SK-N-SH treated with all-trans-retinoic acid at 6 μM for 48 hours (cell line): ENCODE results near the gene KRTAP12-2.

Experiments used
- ATAC-seq: fragments of 200-7000 bp; cut with Tn5 transposase; 3 replicates; pipeline ENCODE4 v1.9.1; 2020; ENCODE audit warnings: mild to moderate bottlenecking, moderate library complexity
- ARNTL ChIP-seq: fragments of 450-650 bp; formaldehyde crosslinking; IDR thresholded peaks from 2 replicates; pipeline ENCODE4 v1.5.0; 2020; ENCODE audit warnings: low read depth, mild to moderate bottlenecking, moderate library complexity, borderline replicate concordance
- BACH2 ChIP-seq: fragments of 250-450 bp; sonication (Bioruptor Pico); IDR thresholded peaks from 2 replicates; pipeline ENCODE4 v1.9.0; 2021; ENCODE audit warnings: mild to moderate bottlenecking, borderline replicate concordance
- CREB5 ChIP-seq: fragments of 250-450 bp; sonication (Bioruptor Pico); IDR thresholded peaks from 2 replicates; pipeline ENCODE4 v1.5.1; 2020; ENCODE audit warnings: low read depth, mild to moderate bottlenecking, moderate library complexity
- CSDC2 ChIP-seq: fragments of 250-450 bp; sonication (Bioruptor Pico); IDR thresholded peaks from 2 replicates; pipeline ENCODE4 v1.5.0; 2020; ENCODE audit warnings: mild to moderate bottlenecking, moderate library complexity
- CSRNP3 ChIP-seq: fragments of 250-450 bp; sonication (Bioruptor Pico); IDR thresholded peaks from 2 replicates; pipeline ENCODE4 v1.5.1; 2021; ENCODE audit warnings: mild to moderate bottlenecking, moderate library complexity
- ESRRG ChIP-seq: fragments of 250-450 bp; sonication (Bioruptor Pico); IDR thresholded peaks from 2 replicates; pipeline ENCODE4 v1.6.1; 2021; ENCODE audit warnings: mild to moderate bottlenecking
- GLIS3 ChIP-seq: fragments of 250-450 bp; sonication (Bioruptor Pico); IDR thresholded peaks from 2 replicates; pipeline ENCODE4 v1.5.0; 2020; ENCODE audit warnings: mild to moderate bottlenecking, moderate library complexity
- ISL1 ChIP-seq: fragments of 250-450 bp; sonication (Bioruptor Pico); IDR thresholded peaks from 2 replicates; pipeline ENCODE4 v2.1.2; 2022; ENCODE audit warnings: mild to moderate bottlenecking, moderate library complexity
- OSR1 ChIP-seq: fragments of 250-450 bp; sonication (Bioruptor Pico); IDR thresholded peaks from 2 replicates; pipeline ENCODE4 v1.8.0; 2022; ENCODE audit warnings: moderate library complexity, mild to moderate bottlenecking, inconsistent platforms
- PATZ1 ChIP-seq: fragments of 250-450 bp; sonication (Bioruptor Pico); IDR thresholded peaks from 2 replicates; pipeline ENCODE4 v1.8.0; 2020; ENCODE audit warnings: mild to moderate bottlenecking, moderate library complexity, borderline replicate concordance
- POU6F1 ChIP-seq: fragments of 250-450 bp; sonication (Bioruptor Pico); IDR thresholded peaks from 2 replicates; pipeline ENCODE4 v1.8.0; 2021; ENCODE audit warnings: low read depth, mild to moderate bottlenecking, moderate library complexity, borderline replicate concordance
- PPARA ChIP-seq: fragments of 250-450 bp; sonication (Bioruptor Pico); IDR thresholded peaks from 2 replicates; pipeline ENCODE4 v1.5.0; 2020; ENCODE audit warnings: mild to moderate bottlenecking, borderline replicate concordance
- RARB ChIP-seq: fragments of 250-450 bp; sonication (Bioruptor Pico); IDR thresholded peaks from 2 replicates; pipeline ENCODE4 v1.8.0; 2021; ENCODE audit warnings: mild to moderate bottlenecking, moderate library complexity
- TCF4 ChIP-seq: fragments of 250-450 bp; sonication (Bioruptor Pico); IDR thresholded peaks from 2 replicates; pipeline ENCODE4 v1.8.0; 2021; ENCODE audit warnings: mild to moderate bottlenecking, moderate library complexity, borderline replicate concordance
- TOX ChIP-seq: fragments of 250-450 bp; sonication (Bioruptor Pico); IDR thresholded peaks from 2 replicates; pipeline ENCODE4 v1.8.0; 2021; ENCODE audit warnings: mild to moderate bottlenecking, moderate library complexity, borderline replicate concordance
- TSHZ2 ChIP-seq: fragments of 250-450 bp; sonication (Bioruptor Pico); IDR thresholded peaks from 2 replicates; pipeline ENCODE4 v1.5.0; 2020; ENCODE audit warnings: mild to moderate bottlenecking, moderate library complexity
- ZC3H10 ChIP-seq: fragments of 250-450 bp; sonication (Bioruptor Pico); IDR thresholded peaks from 2 replicates; pipeline ENCODE4 v1.5.1; 2021; ENCODE audit warnings: mild to moderate bottlenecking, moderate library complexity
- ZFP3 ChIP-seq: fragments of 250-450 bp; sonication (Bioruptor Pico); IDR thresholded peaks from 2 replicates; pipeline ENCODE4 v1.5.0; 2020; ENCODE audit warnings: mild to moderate bottlenecking, moderate library complexity
- ZFP30 ChIP-seq: fragments of 450-650 bp; formaldehyde crosslinking; IDR thresholded peaks from 2 replicates; pipeline ENCODE4 v1.5.0; 2022; ENCODE audit warnings: mild to moderate bottlenecking, moderate library complexity
- ZNF565 ChIP-seq: fragments of 450-650 bp; formaldehyde crosslinking; conservative IDR thresholded peaks from 2 replicates; pipeline ENCODE4 v1.5.0; 2020; ENCODE audit warnings: low read depth, mild to moderate bottlenecking, moderate library complexity
- ZNF70 ChIP-seq: fragments of 450-650 bp; formaldehyde crosslinking; IDR thresholded peaks from 2 replicates; pipeline ENCODE4 v1.5.0; 2020; ENCODE audit warnings: mild to moderate bottlenecking, moderate library complexity

Gene KRTAP12-2

GRCh38 chr21:44626262-44626661 lies 40.5 kb downstream of the KRTAP12-2 start:
- TF ChIP-seq OSR1 (CRISPR knock-in tag) (no peak), ZNF70 (CRISPR knock-in tag) (no peak), CSDC2 (CRISPR knock-in tag) (no peak), PATZ1 (CRISPR knock-in tag) (no peak), ZFP30 (CRISPR knock-in tag) (no peak), BACH2 (CRISPR knock-in tag) (no peak), TOX (CRISPR knock-in tag) (no peak), POU6F1 (CRISPR knock-in tag) (no peak), ISL1 (no peak), ARNTL (CRISPR knock-in tag) (no peak), ESRRG (CRISPR knock-in tag) (no peak), GLIS3 (CRISPR knock-in tag) (no peak), TSHZ2 (CRISPR knock-in tag) (no peak), ZC3H10 (CRISPR knock-in tag) (no peak), CREB5 (CRISPR knock-in tag) (no peak), TCF4 (CRISPR knock-in tag) (no peak), RARB (CRISPR knock-in tag) (no peak)
- TF ChIP-seq, all 23 proteins: peak for 0
- no peak for ATAC-seq

- ATAC-seq: no peak
- TF ChIP-seq ISL1 (no peak), CSDC2 (CRISPR knock-in tag) (no peak)
Measured at GRCh38 chr21:44625756-44626155, 41.0 kb downstream of the KRTAP12-2 start.

GRCh38 chr21:44623575-44623974 lies 43.2 kb downstream of the KRTAP12-2 start:
- TF ChIP-seq ARNTL (CRISPR knock-in tag) (no peak), ZNF70 (CRISPR knock-in tag) (no peak), CSDC2 (CRISPR knock-in tag) (no peak), ZC3H10 (CRISPR knock-in tag) (no peak), ZNF565 (CRISPR knock-in tag) (no peak), BACH2 (CRISPR knock-in tag) (no peak), CSRNP3 (CRISPR knock-in tag) (no peak), TSHZ2 (CRISPR knock-in tag) (no peak), PPARA (no peak), PATZ1 (CRISPR knock-in tag) (no peak), RARB (CRISPR knock-in tag) (no peak), ZFP3 (CRISPR knock-in tag) (no peak), ESRRG (CRISPR knock-in tag) (no peak), GLIS3 (CRISPR knock-in tag) (no peak), ZFP30 (CRISPR knock-in tag) (no peak), TCF4 (CRISPR knock-in tag) (no peak), OSR1 (CRISPR knock-in tag) (no peak)
- ATAC-seq: no peak
